Uterus (tissue), 4 donors: ENCODE data around the gene ZNF138. TPM values are rescaled to one million over a fixed set of nuclear protein-coding genes. Genes with fewer than 3 reads are reported as not detected.
"Not testable (repeated sequence)": the region's sequence is repeated elsewhere in the genome, so short reads cannot be mapped to it uniquely, and the experiment has no call there.

Experiments used
- DNase-seq, 2 donors: peaks; one replicate each; pipeline ENCODE4 v3.0.0-alpha.2; 2019 to 2020
- H3K27ac ChIP-seq, 2 donors: fragments of 200-600 bp; sonication (generic); 1 replicate in 1 of 2; 2 replicates in 1 of 2; pipeline ENCODE4 v1.5.1; 2016 to 2018
- H3K27me3 ChIP-seq, 2 donors: fragments of 200-600 bp; sonication (generic); one replicate each; pipeline ENCODE4 v1.5.1; 2018 to 2019; ENCODE audit warnings: control low read depth in 1 of 2
- H3K36me3 ChIP-seq, 2 donors: fragments of 200-600 bp; sonication (generic); one replicate each; pipeline ENCODE4 v1.5.1; 2019; ENCODE audit warnings: control low read depth in 1 of 2
- H3K4me1 ChIP-seq, 2 donors: fragments of 200-600 bp; sonication (generic); one replicate each; pipeline ENCODE4 v1.5.1; 2018 to 2019; ENCODE audit warnings: control low read depth in 1 of 2
- H3K4me3 ChIP-seq, 2 donors: fragments of 200-600 bp; sonication (generic); 1 replicate in 1 of 2; 2 replicates in 1 of 2; pipeline ENCODE4 v1.5.1; 2018 to 2019; ENCODE audit warnings: mild to moderate bottlenecking in 1 of 2
- H3K9me3 ChIP-seq, 2 donors: fragments of 200-600 bp; sonication (generic); one replicate each; pipeline ENCODE4 v1.5.1; 2019; ENCODE audit warnings: control low read depth in 1 of 2
- POLR2A ChIP-seq, 2 donors: fragments of 450-650 bp; IDR thresholded peaks; one replicate each; pipeline ENCODE4 v1.6.1; 2016; ENCODE audit warnings: antibody characterized with exemption in 2 of 2, mild to moderate bottlenecking in 1 of 2, moderate library complexity in 1 of 2
- intact Hi-C: fragments of 100-400 bp; cut with DNase I; formaldehyde crosslinking; loops from one replicate; pipeline ENCODE4 v1.15.1; 2023; ENCODE audit warnings: low total_unique reads
- total RNA-seq, 4 donors: library from RNA; depleted of rRNA in 3 of 4; stranded (reverse); fragments of >200 nt in 3 of 4; gene quantifications; one replicate each; pipeline versions ENCODE4 v1.1.0 to v1.2.4, GENCODE V29; 2014 to 2023
- TF ChIP-seq, protein P1 (sequence below), 4 experiments: fragments of 200-600 bp in 2 of 4; fragments of 450-650 bp in 2 of 4; sonication (generic) in 2 of 4; IDR thresholded peaks; one replicate each; pipeline ENCODE4 v1.5.1; 2016 to 2019; ENCODE audit warnings: antibody characterized with exemption in 4 of 4, mild to moderate bottlenecking in 2 of 4, moderate library complexity in 1 of 4
- donor health status: DM: yes; HTN: yes; CAD: no.

ZNF138 gene
- total RNA-seq, 4 donors from 2014 or later: 13.5 to 27.7 (median 15.2) TPM

GRCh38 chr7:64811767-64812166 lies 17.5 kb downstream of the ZNF138 start:
- no peak overlapping the region for H3K27ac ChIP-seq
- no peak for DNase-seq
- no peak overlapping the region for H3K4me3 ChIP-seq
- H3K36me3 ChIP-seq: no peaks in the 10 kb centered on the region
- H3K9me3 ChIP-seq: no peaks in the 10 kb centered on the region
- no peaks in the 10 kb centered on the region for H3K27me3 ChIP-seq
- intact Hi-C loops: no loop called here
- no peaks in the 10 kb centered on the region for H3K4me1 ChIP-seq
- TF ChIP-seq POLR2A (IDR thresholded peaks at IDR 0.05): no peak
- TF ChIP-seq, protein P1, sequence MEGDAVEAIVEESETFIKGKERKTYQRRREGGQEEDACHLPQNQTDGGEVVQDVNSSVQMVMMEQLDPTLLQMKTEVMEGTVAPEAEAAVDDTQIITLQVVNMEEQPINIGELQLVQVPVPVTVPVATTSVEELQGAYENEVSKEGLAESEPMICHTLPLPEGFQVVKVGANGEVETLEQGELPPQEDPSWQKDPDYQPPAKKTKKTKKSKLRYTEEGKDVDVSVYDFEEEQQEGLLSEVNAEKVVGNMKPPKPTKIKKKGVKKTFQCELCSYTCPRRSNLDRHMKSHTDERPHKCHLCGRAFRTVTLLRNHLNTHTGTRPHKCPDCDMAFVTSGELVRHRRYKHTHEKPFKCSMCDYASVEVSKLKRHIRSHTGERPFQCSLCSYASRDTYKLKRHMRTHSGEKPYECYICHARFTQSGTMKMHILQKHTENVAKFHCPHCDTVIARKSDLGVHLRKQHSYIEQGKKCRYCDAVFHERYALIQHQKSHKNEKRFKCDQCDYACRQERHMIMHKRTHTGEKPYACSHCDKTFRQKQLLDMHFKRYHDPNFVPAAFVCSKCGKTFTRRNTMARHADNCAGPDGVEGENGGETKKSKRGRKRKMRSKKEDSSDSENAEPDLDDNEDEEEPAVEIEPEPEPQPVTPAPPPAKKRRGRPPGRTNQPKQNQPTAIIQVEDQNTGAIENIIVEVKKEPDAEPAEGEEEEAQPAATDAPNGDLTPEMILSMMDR (IDR thresholded peaks at IDR 0.05): no peak

GRCh38 chr7:64830926-64831325 lies 36.7 kb downstream of the ZNF138 start:
- intact Hi-C loops: no loop called here
- H3K27me3 ChIP-seq: no peaks in the 10 kb centered on the region
- no peak for DNase-seq
- TF ChIP-seq, protein P1 (IDR thresholded peaks at IDR 0.05): no peak
- no peak for TF ChIP-seq POLR2A (IDR thresholded peaks at IDR 0.05)
- no peak overlapping the region for H3K27ac ChIP-seq
- H3K4me3 ChIP-seq: no peak overlapping the region
- H3K9me3 ChIP-seq: no peaks in the 10 kb centered on the region
- no peaks in the 10 kb centered on the region for H3K4me1 ChIP-seq
- no peaks in the 10 kb centered on the region for H3K36me3 ChIP-seq

GRCh38 chr7:64832136-64832535 lies 37.9 kb downstream of the ZNF138 start:
- no peaks in the 10 kb centered on the region for H3K9me3 ChIP-seq
- no peak overlapping the region for H3K4me3 ChIP-seq
- TF ChIP-seq POLR2A (IDR thresholded peaks at IDR 0.05): no peak
- TF ChIP-seq, protein P1 (IDR thresholded peaks at IDR 0.05): no peak
- no peaks in the 10 kb centered on the region for H3K4me1 ChIP-seq
- H3K27me3 ChIP-seq: no peaks in the 10 kb centered on the region
- DNase-seq: no peak
- intact Hi-C loops: no loop called here
- no peaks in the 10 kb centered on the region for H3K36me3 ChIP-seq
- no peak overlapping the region for H3K27ac ChIP-seq

DNA sequence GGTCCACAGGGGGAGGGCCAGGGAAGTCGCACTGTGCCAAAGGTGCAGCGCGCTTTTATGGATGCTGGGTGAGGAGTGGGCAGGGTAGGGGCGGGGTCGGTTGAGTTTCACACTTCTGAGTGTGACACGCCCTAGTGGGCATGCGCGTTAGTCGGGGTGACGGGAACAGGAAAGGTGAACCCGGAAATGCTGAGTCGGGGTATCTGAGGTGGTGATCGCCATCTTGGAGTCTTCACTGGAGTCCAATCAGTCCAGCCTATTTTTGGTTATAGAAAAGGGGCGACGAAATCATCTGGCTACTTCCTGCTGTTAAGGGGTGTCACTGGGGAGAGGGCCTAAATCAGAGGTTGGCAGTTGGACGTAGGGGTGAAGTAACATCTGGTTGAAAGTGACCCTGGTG lies 40.8 kb downstream of the ZNF138 start:
- Histone ChIP-seq H3K9me3 (no peaks in the 10 kb centered on the region), H3K4me1 (no peaks in the 10 kb centered on the region), H3K27me3 (no peaks in the 10 kb centered on the region), H3K4me3 (no peak overlapping the region), H3K36me3 (no peaks in the 10 kb centered on the region), H3K27ac (no peak overlapping the region)
- no peak for DNase-seq
- TF ChIP-seq, protein P1 (IDR thresholded peaks at IDR 0.05): no peak
- TF ChIP-seq POLR2A (IDR thresholded peaks at IDR 0.05): no peak
- intact Hi-C loops: no loop called here

DNA sequence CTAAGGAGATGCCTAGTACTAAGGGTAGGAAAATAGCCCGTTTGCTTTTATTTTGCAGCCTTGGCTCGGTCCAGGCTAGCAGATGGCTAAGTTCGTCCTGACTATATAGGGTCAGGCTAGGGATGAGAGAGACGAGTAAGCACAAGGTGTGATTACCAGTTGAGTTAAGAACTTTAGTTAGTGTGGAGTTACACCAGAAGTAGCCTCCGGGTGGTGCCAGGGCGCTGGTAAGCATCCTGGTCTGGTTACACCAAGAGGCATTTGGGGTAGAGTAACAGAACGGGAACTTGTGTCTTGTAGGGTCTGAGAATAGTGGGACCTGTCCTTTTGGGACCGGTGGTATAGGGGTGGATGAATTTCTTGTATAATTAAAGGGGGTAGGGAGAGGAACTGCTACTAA lies 41.6 kb downstream of the ZNF138 start:
- H3K36me3 ChIP-seq, intact Hi-C loops, H3K4me1 ChIP-seq, H3K27me3 ChIP-seq, H3K4me3 ChIP-seq, H3K9me3 ChIP-seq, H3K27ac ChIP-seq, DNase-seq: not testable (repeated sequence)

- H3K4me1 ChIP-seq, H3K27me3 ChIP-seq, intact Hi-C loops, H3K4me3 ChIP-seq, H3K36me3 ChIP-seq, H3K9me3 ChIP-seq, DNase-seq, H3K27ac ChIP-seq: not testable (repeated sequence)
Measured at GRCh38 chr7:64838051-64838450, 43.8 kb downstream of the ZNF138 start.
